ENCODE results near the gene ARRB1.

- no peak for TF ChIP-seq CTCF (IDR thresholded peaks at IDR 0.05)
- no peak for TF ChIP-seq ZFX (IDR thresholded peaks at IDR 0.05; ENCODE audit: borderline replicate concordance)
Observed at GRCh38 chr11:75383246-75383645, 31.8 kb upstream of the ARRB1 start.

Measured in 22Rv1 (cell line).